HFFc6 (cell line): Measurements from ENCODE around the gene SPAG9. TPM values are rescaled to one million over a fixed set of nuclear protein-coding genes. Genes with fewer than 3 reads are reported as not detected.

Experiments used
- DNase-seq: peaks from one replicate; pipeline ENCODE4 v3.0.0-alpha.2; 2018
- H3K27ac Mint-ChIP-seq: 2 replicates; pipeline ENCODE4 v1.8.0; 2020; ENCODE audit warnings: mild to moderate bottlenecking, mixed read lengths
- H3K27me3 Mint-ChIP-seq: 2 replicates; pipeline ENCODE4 v1.8.0; 2021; ENCODE audit warnings: mild to moderate bottlenecking, moderate library complexity, mixed read lengths; ENCODE audit not compliant: insufficient read depth
- H3K36me3 Mint-ChIP-seq: 2 replicates; pipeline ENCODE4 v1.8.0; 2021; ENCODE audit warnings: low read depth, mixed read lengths
- H3K4me1 Mint-ChIP-seq: 2 replicates; pipeline ENCODE4 v1.8.0; 2020; ENCODE audit warnings: low read depth, mixed read lengths
- H3K4me3 Mint-ChIP-seq: 2 replicates; pipeline ENCODE4 v1.8.0; 2020; ENCODE audit warnings: mild to moderate bottlenecking, moderate library complexity, mixed read lengths
- H3K9me3 Mint-ChIP-seq: 2 replicates; pipeline ENCODE4 v1.8.0; 2020; ENCODE audit warnings: mild to moderate bottlenecking, mixed read lengths
- total RNA-seq, 6 experiments: library from RNA; stranded (reverse); fragmentation: NEBNext Ultra II Directional; extraction: Animal tissue kit (Norgen Biotek cat#: 25700); gene quantifications; 2 replicates in 1 of 6; 3 replicates in 5 of 6; pipeline ENCODE4 v1.2.3, GENCODE V29; 2021
- TF ChIP-seq, protein P1 (sequence below): fragments of 200-600 bp; sonication (generic); IDR thresholded peaks from 2 replicates; pipeline ENCODE4 v1.5.0; 2021; ENCODE audit warnings: antibody characterized with exemption, mild to moderate bottlenecking

Gene SPAG9
- total RNA-seq, 6 experiments from 2014 or later, result 54.3 to 78.1 (median 61.3) TPM

DNA sequence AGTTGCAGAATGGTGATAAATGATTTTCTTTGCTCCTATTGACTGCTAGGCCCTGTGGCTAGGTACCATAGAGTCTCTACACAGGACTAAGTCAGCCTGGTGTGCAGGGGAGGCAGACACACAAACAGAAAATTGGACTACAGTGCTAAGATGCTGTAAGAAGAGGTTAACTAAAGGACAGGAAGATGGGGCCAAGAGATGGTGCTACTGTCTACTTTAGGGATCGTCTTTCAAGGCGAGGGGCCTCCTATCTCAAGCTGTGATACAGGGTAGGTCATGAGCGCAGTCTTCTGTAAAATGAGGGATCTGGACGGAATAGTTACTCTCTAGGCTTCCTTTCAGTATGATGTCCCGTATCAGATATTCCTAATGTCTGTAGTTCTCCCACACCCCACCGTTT is 33.5 kb upstream of the SPAG9 start:
- Mint-ChIP-seq H3K4me3 (no peak overlapping the region), H3K27ac (no peak overlapping the region), H3K4me1 (peaks cover 20% of the 10 kb centered on the region), H3K36me3 (peaks cover 13% of the 10 kb centered on the region; the same call in 1 of the 2 replicates), H3K9me3 (no peaks in the 10 kb centered on the region), H3K27me3 (no peaks in the 10 kb centered on the region)
- TF ChIP-seq, protein P1, sequence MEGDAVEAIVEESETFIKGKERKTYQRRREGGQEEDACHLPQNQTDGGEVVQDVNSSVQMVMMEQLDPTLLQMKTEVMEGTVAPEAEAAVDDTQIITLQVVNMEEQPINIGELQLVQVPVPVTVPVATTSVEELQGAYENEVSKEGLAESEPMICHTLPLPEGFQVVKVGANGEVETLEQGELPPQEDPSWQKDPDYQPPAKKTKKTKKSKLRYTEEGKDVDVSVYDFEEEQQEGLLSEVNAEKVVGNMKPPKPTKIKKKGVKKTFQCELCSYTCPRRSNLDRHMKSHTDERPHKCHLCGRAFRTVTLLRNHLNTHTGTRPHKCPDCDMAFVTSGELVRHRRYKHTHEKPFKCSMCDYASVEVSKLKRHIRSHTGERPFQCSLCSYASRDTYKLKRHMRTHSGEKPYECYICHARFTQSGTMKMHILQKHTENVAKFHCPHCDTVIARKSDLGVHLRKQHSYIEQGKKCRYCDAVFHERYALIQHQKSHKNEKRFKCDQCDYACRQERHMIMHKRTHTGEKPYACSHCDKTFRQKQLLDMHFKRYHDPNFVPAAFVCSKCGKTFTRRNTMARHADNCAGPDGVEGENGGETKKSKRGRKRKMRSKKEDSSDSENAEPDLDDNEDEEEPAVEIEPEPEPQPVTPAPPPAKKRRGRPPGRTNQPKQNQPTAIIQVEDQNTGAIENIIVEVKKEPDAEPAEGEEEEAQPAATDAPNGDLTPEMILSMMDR, result no peak
- no peak for DNase-seq

DNA sequence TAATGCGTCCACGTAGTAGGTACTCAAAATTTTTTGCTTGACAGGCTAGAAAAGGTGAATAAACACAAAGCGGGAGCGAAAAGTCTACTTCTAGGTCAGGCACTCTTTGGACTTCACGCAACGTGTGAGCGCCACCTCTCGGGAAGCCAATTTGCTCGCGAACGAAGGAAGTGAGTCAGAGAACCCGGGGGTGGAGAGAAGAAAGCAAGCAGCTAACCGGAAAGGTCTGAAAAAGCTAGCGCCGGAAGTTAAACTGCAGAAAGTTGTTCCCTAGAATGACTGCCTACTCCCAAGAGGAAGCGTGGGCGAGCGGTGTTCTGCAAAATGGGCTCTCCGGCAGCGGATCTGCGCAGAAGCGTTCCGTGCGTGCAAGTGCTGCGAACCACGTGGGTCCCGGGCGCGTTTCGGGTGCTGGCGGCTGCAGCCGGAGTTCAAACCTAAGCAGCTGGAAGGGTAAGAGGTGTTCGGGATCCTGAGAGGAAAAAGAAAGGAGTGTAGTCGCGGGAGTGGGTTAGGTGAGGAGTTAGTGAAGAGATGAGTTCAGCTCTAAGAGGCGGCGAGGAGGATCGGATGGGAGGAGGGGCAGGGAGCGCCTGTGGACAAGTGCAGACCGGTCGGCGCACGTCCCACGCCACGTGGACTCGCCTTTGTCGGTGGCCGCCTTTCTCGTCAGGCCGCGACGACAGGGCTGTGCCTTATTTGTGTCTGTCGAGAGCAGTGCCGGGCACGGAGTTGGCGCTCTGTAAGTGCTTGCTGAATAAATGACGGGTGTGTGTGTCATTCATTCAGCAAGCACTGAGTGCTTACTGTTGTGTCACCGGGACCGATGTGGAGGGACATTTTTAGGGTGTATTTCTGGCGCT is 32.8 kb upstream of the SPAG9 start, which contains the start of gene NME1:
Gene NME1 (plus strand): TSS at position 350 of the 863 bp plus-strand sequence. CDS start 2,096 bp downstream, outside the sequence.
- Mint-ChIP-seq H3K27me3 (no peaks in the 10 kb centered on the region), H3K36me3 (peaks cover 13% of the 10 kb centered on the region; the same call in 1 of the 2 replicates), H3K4me1 (peaks cover 20% of the 10 kb centered on the region), H3K9me3 (no peaks in the 10 kb centered on the region), H3K27ac (no peak within 1 kb of the TSS), H3K4me3 (no peak within 1 kb of the TSS)
- TF ChIP-seq, protein P1, result peak; percentile 85
- DNase-seq, result peak; percentile 99

DNA sequence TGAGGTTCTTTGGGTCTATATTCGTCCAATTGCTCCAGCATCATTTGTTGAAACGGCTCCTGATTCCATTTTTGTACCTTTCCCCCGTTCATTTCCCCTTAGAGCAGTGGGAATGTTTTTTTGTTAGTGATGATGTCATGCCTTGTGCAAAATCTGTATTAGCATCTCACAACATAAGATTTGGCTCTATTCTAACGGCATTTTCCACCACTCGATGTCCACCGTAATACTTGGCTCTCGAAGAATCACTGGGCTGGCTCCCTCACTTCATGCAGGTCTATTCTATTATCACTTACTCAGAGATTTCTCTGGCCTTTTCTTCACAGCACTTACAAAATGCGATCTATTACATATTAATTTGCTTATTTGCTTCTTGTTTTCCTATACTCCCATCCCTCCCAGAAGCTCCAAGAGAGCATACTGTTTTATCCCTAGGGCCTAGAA is 32.1 kb upstream of the SPAG9 start:
- no peak overlapping the region for H3K27ac Mint-ChIP-seq

DNA sequence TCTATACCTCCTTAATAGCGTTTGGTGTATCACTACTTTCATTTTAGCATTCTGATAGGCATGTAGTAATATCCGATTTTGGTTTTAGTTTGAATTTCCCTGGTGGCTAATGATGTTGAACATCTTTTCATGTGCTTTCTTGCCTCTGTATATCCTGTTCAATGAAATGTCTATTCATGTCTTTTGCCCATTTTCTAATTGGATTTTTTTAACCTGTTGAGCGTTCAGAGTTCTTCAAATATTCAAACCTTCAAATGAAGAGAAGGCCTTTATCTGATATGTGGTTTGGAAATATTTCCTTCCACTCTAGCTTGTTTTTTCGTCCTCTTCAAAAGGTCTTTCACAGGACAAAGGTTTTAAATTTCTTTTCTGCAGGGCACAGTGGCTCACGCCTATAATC is 30.3 kb upstream of the SPAG9 start:
- H3K27me3 Mint-ChIP-seq, result no peaks in the 10 kb centered on the region
- TF ChIP-seq, protein P1, result no peak
- no peak overlapping the region for H3K27ac Mint-ChIP-seq
- no peak for DNase-seq
- peaks cover 5% of the 10 kb centered on the region; the same call in 1 of the 2 replicates for H3K36me3 Mint-ChIP-seq
- peaks cover 30% of the 10 kb centered on the region for H3K4me1 Mint-ChIP-seq
- no peaks in the 10 kb centered on the region for H3K9me3 Mint-ChIP-seq
- H3K4me3 Mint-ChIP-seq, result no peak overlapping the region

More for the DNA sequence above, 32.1 kb upstream of the SPAG9 start:
- peaks cover 13% of the 10 kb centered on the region; the same call in 1 of the 2 replicates for H3K36me3 Mint-ChIP-seq
- no peaks in the 10 kb centered on the region for H3K27me3 Mint-ChIP-seq
- no peaks in the 10 kb centered on the region for H3K9me3 Mint-ChIP-seq
- H3K4me1 Mint-ChIP-seq, result peaks cover 23% of the 10 kb centered on the region
- TF ChIP-seq, protein P1, result no peak
- no peak for DNase-seq
- no peak overlapping the region for H3K4me3 Mint-ChIP-seq

DNA sequence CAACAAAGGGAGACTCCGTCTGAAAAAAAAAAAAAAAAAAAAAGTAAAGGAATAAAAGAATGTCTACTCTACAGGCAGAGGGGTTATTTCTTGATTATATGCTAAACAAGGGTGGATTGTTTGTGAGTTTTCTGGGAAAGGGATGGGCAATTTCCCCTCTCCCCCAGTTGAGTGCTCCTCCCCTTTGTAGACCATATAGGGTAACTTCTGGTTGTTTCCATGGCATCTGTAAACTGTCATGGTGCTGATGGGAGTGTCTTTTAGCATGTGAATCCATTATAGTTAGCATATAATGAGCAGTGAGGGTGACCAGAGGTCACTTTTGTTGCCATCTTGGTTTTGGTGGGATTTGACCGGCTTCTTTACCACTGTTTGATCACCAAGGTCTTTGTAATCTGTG is 28.5 kb upstream of the SPAG9 start:
- H3K27ac Mint-ChIP-seq, result no peak overlapping the region
- H3K9me3 Mint-ChIP-seq, result no peaks in the 10 kb centered on the region
- H3K4me3 Mint-ChIP-seq, result no peak overlapping the region
- H3K4me1 Mint-ChIP-seq, result peaks cover 19% of the 10 kb centered on the region
- DNase-seq, result no peak
- no peaks in the 10 kb centered on the region for H3K27me3 Mint-ChIP-seq
- TF ChIP-seq, protein P1, result no peak
- no peaks in the 10 kb centered on the region for H3K36me3 Mint-ChIP-seq
